K562 (cell line): ENCODE measurements around the gene URI1.

ENCODE experiments used
- HMGXB4 ChIP-seq: sonication (generic); formaldehyde crosslinking; IDR thresholded peaks from 2 replicates; pipeline ENCODE4 v1.8.1; 2023; ENCODE audit warnings: mild to moderate bottlenecking, missing genetic modification reagents
- POLR2A ChIP-seq: fragments of 450-650 bp; conservative IDR thresholded peaks from 2 replicates; pipeline ENCODE4 v1.6.1; 2016
- SRF ChIP-seq, 2 experiments: fragments of 250-450, 450-650 bp in 1 of 2; sonication (Bioruptor Pico) in 1 of 2; sonication (generic) in 1 of 2; formaldehyde crosslinking; IDR thresholded peaks; 2 replicates each; pipeline versions ENCODE4 v1.5.0 to v1.5.1; 2020 to 2022; ENCODE audit warnings: mild to moderate bottlenecking in 1 of 2, missing genetic modification reagents in 1 of 2

- TF ChIP-seq HMGXB4 (no peak), POLR2A (no peak), SRF (CRISPR knock-in tag; IDR thresholded peaks at IDR 0.05) (no peak)
Observed at GRCh38 chr19:29966588-29967249, 24.7 kb downstream of the URI1 start.
